Osteoblast (primary cell): ENCODE measurements around the gene MTRF1. TPM values are rescaled to one million over a fixed set of nuclear protein-coding genes. Genes with fewer than 3 reads are reported as not detected.

Source experiments
- DNase-seq: peaks from one replicate; pipeline ENCODE4 v3.0.0; 2011; ENCODE audit warnings: low spot score, mixed read lengths; ENCODE audit not compliant: insufficient read length; ENCODE audit errors: missing footprints
- H2AFZ ChIP-seq: 2 replicates; pipeline ENCODE4 v1.6.0; 2011; ENCODE audit warnings: mild to moderate bottlenecking, low read length
- H3K27ac ChIP-seq: 2 replicates; pipeline ENCODE4 v1.5.1; 2011; ENCODE audit warnings: mild to moderate bottlenecking, low read depth, low read length, moderate library complexity
- H3K27me3 ChIP-seq: 2 replicates; pipeline ENCODE4 v1.6.0; 2012; ENCODE audit warnings: mild to moderate bottlenecking, control low read depth, inconsistent platforms, low read length, moderate library complexity; ENCODE audit not compliant: insufficient read depth
- H3K36me3 ChIP-seq: 2 replicates; pipeline ENCODE4 v1.5.1; 2011; ENCODE audit warnings: mild to moderate bottlenecking, low read length, control low read depth, moderate library complexity; ENCODE audit not compliant: insufficient read depth
- H3K4me1 ChIP-seq: 2 replicates; pipeline ENCODE4 v1.5.1; 2011; ENCODE audit warnings: mild to moderate bottlenecking, low read length, control low read depth, moderate library complexity; ENCODE audit not compliant: insufficient read depth
- H3K4me2 ChIP-seq: 2 replicates; pipeline ENCODE4 v1.6.0; 2011; ENCODE audit warnings: mild to moderate bottlenecking, low read length; ENCODE audit not compliant: insufficient read depth
- H3K4me3 ChIP-seq: fragments of 200-600 bp; sonication (generic); 3 replicates; pipeline ENCODE4 v1.5.1; 2012; ENCODE audit warnings: mild to moderate bottlenecking, low read length, inconsistent platforms; ENCODE audit not compliant: insufficient read depth
- H3K79me2 ChIP-seq: 2 replicates; pipeline ENCODE4 v1.6.0; 2012; ENCODE audit warnings: mild to moderate bottlenecking, low read length, control low read depth, inconsistent platforms; ENCODE audit not compliant: insufficient read depth
- H3K9me3 ChIP-seq: 2 replicates; pipeline ENCODE4 v1.5.1; 2011; ENCODE audit warnings: low read depth, low read length, control low read depth
- H4K20me1 ChIP-seq: 2 replicates; pipeline ENCODE4 v1.6.0; 2012; ENCODE audit warnings: mild to moderate bottlenecking, low read length, control low read depth; ENCODE audit not compliant: insufficient read depth
- total RNA-seq: library from RNA; depleted of rRNA; stranded (reverse); fragments of >200 nt; gene quantifications from 2 replicates; pipeline ENCODE4 v1.2.3, GENCODE V29; 2012
- TF ChIP-seq, protein P1 (sequence below): IDR thresholded peaks from 2 replicates; pipeline ENCODE4 v1.5.1; 2011; ENCODE audit warnings: mild to moderate bottlenecking, low read depth, low read length, moderate library complexity; ENCODE audit errors: extremely low read depth

Gene MTRF1
- total RNA-seq, 1 donor = 6.9 TPM

DNA sequence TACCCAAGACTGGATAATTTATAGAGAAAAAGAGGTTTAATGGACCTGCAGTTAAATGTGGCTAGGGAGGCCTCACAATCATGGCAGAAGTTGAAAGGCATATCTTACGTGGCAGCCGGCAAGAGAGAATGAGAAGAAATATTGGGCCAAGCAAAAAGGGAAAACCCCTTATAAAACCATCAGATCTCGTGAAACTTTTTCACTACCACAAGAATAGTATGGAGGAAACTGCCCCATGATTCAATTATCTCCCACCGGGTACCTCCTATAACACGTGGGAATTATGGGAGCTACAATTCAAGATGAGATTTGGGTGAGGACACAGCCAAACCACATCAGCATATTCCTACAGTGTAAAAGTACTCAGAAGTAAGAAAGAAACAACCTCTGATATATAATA lies 64.3 kb downstream of the MTRF1 start:
- H3K4me1 ChIP-seq = no peaks in the 10 kb centered on the region
- no peaks in the 10 kb centered on the region for H3K9me3 ChIP-seq
- no peaks in the 10 kb centered on the region for H3K36me3 ChIP-seq
- no peak for DNase-seq
- no peaks in the 10 kb centered on the region for H3K27me3 ChIP-seq
- H4K20me1 ChIP-seq = no peaks in the 10 kb centered on the region
- TF ChIP-seq, protein P1, sequence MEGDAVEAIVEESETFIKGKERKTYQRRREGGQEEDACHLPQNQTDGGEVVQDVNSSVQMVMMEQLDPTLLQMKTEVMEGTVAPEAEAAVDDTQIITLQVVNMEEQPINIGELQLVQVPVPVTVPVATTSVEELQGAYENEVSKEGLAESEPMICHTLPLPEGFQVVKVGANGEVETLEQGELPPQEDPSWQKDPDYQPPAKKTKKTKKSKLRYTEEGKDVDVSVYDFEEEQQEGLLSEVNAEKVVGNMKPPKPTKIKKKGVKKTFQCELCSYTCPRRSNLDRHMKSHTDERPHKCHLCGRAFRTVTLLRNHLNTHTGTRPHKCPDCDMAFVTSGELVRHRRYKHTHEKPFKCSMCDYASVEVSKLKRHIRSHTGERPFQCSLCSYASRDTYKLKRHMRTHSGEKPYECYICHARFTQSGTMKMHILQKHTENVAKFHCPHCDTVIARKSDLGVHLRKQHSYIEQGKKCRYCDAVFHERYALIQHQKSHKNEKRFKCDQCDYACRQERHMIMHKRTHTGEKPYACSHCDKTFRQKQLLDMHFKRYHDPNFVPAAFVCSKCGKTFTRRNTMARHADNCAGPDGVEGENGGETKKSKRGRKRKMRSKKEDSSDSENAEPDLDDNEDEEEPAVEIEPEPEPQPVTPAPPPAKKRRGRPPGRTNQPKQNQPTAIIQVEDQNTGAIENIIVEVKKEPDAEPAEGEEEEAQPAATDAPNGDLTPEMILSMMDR = no peak
- no peak overlapping the region for H3K27ac ChIP-seq
- no peak overlapping the region for H3K4me2 ChIP-seq
- H3K4me3 ChIP-seq = no peak overlapping the region
- H2AFZ ChIP-seq = no peak overlapping the region
- no peaks in the 10 kb centered on the region for H3K79me2 ChIP-seq

- Histone ChIP-seq H3K4me3 (no peak overlapping the region), H3K79me2 (peaks cover 9% of the 10 kb centered on the region), H2AFZ (no peak overlapping the region), H3K9me3 (no peaks in the 10 kb centered on the region), H3K4me2 (no peak overlapping the region), H3K4me1 (no peaks in the 10 kb centered on the region), H3K27me3 (no peaks in the 10 kb centered on the region), H3K36me3 (no peaks in the 10 kb centered on the region), H4K20me1 (no peaks in the 10 kb centered on the region), H3K27ac (no peak overlapping the region)
- DNase-seq = no peak
- TF ChIP-seq, protein P1 = peak; percentile 56
These were observed 66.8 kb downstream of the MTRF1 start for GRCh38 chr13:41196620-41197019.

DNA sequence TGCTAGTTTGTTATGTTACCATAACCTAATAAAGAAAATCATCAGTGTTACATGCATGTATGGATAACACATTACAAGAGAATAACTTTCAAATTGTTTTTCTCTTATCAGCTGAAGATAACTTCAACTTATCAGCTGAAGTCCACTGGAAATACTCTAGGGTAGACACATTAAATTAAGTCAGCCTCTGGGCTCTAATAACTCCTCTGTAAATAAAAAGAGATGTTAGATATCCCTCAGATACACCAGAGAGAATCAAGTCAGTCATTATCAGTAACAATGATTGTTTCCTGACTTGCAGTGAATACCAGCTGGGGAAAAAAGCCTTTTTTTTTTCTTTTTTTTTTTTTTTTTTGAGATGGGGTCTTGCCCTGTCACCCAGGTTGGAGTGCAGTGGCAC lies 67.4 kb downstream of the MTRF1 start:
- Histone ChIP-seq H3K4me2 (no peak overlapping the region), H3K79me2 (peaks cover 9% of the 10 kb centered on the region), H3K9me3 (no peaks in the 10 kb centered on the region)

GRCh38 chr13:41193919-41194824 lies 69.2 kb downstream of the MTRF1 start, which contains the start of gene KBTBD7:
KBTBD7 (minus strand) TSS chr13:41194569; CDS start chr13:41194257, 312 bp downstream.
- Histone ChIP-seq H3K4me1 (peaks cover 3% of the 10 kb centered on the region), H3K9me3 (no peaks in the 10 kb centered on the region), H4K20me1 (no peaks in the 10 kb centered on the region), H3K4me3 (peak within 1 kb of the TSS; percentile 69), H3K79me2 (peaks cover 9% of the 10 kb centered on the region), H3K27ac (peak within 1 kb of the TSS; percentile 88), H3K4me2 (peak within 1 kb of the TSS; percentile 87), H3K36me3 (no peaks in the 10 kb centered on the region), H2AFZ (peak within 1 kb of the TSS; percentile 95), H3K27me3 (no peaks in the 10 kb centered on the region)
- DNase-seq = peak; percentile 97
- TF ChIP-seq, protein P1 = no peak

More for the DNA sequence above, 67.4 kb downstream of the MTRF1 start:
- peak; percentile 30 for DNase-seq
- Histone ChIP-seq H3K27ac (no peak overlapping the region), H4K20me1 (no peaks in the 10 kb centered on the region), H2AFZ (peak overlapping the region; percentile 30), H3K4me1 (peaks cover 2% of the 10 kb centered on the region), H3K27me3 (no peaks in the 10 kb centered on the region), H3K4me3 (no peak overlapping the region), H3K36me3 (no peaks in the 10 kb centered on the region)
- TF ChIP-seq, protein P1 = no peak
